ENCODE data around the gene PRTN3. TPM values are rescaled to one million over a fixed set of nuclear protein-coding genes. Genes with fewer than 3 reads are reported as not detected.

PRTN3 gene
- total RNA-seq, 1 experiment from 2014 or later: not detected

DNA sequence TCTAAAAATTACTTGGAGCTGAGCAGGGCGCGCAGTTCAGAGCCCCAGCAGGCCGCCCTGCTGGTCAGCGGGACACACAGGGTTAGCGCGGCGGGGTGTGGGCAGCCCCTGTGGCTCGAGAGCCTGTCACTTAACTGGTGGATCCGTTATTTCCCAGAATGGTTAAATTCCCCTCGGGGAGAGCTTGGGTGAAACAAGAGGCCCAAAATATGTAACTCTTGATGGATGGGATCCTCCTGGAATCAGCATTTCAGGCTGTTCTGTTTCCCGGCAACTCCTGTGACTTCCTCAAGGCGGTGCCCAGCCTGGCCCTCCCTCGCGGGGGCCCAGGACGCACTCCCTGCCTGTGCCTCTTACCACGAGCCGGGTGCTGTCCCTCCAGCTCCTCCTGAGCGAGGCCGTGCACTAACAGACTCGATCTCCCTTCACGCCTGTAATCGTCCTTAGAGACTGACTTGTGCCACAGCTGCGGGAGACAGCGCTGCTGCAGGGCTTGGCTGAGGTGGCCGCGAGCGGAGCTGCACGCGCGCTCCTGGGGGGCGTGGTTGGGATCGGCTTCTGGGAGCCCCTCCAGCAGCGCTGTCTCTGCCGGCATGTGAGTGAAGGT, 33.9 kb upstream of the PRTN3 start:
- no TSS peak for BruUV-seq (replicated peaks)
- H3K4me1 ChIP-seq (replicated peaks; ENCODE audit: insufficient read depth): no peaks in the 10 kb centered on the region
- no peaks in the 10 kb centered on the region for H3K9me3 ChIP-seq (ENCODE audit: insufficient read depth, low read depth)
- no peak for DNase-seq
- CTCF ChIA-PET: no interaction called here
- H3K9me2 ChIP-seq (ENCODE audit: insufficient read depth): no peaks in the 10 kb centered on the region
- no peak overlapping the region for H3K4me2 ChIP-seq
- H2AFZ ChIP-seq: no peak overlapping the region
- POLR2A ChIA-PET (ENCODE audit: unreplicated experiment): no interaction called here
- H3F3A ChIP-seq (ENCODE audit: insufficient read depth, low read depth): peaks cover 55% of the 10 kb centered on the region
- H4K20me1 ChIP-seq (ENCODE audit: insufficient read depth): peaks cover 97% of the 10 kb centered on the region
- H3K79me2 ChIP-seq (ENCODE audit: low read depth): peaks cover 71% of the 10 kb centered on the region
- no peak overlapping the region for H3K27ac ChIP-seq
- no peaks in the 10 kb centered on the region for H3K27me3 ChIP-seq (ENCODE audit: insufficient read depth, low read depth)
- H3K4me3 ChIP-seq: no peak overlapping the region
- intact Hi-C loops (cut with micrococcal nuclease; ENCODE audit: unreplicated experiment): no loop called here
- H3K36me3 ChIP-seq (ENCODE audit: low read depth): peaks cover 34% of the 10 kb centered on the region
- TF ChIP-seq EZH2 (IDR thresholded peaks at IDR 0.05; ENCODE audit: low read depth): no peak
- TF ChIP-seq, protein P1, sequence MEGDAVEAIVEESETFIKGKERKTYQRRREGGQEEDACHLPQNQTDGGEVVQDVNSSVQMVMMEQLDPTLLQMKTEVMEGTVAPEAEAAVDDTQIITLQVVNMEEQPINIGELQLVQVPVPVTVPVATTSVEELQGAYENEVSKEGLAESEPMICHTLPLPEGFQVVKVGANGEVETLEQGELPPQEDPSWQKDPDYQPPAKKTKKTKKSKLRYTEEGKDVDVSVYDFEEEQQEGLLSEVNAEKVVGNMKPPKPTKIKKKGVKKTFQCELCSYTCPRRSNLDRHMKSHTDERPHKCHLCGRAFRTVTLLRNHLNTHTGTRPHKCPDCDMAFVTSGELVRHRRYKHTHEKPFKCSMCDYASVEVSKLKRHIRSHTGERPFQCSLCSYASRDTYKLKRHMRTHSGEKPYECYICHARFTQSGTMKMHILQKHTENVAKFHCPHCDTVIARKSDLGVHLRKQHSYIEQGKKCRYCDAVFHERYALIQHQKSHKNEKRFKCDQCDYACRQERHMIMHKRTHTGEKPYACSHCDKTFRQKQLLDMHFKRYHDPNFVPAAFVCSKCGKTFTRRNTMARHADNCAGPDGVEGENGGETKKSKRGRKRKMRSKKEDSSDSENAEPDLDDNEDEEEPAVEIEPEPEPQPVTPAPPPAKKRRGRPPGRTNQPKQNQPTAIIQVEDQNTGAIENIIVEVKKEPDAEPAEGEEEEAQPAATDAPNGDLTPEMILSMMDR (conservative IDR thresholded peaks at IDR 0.05): no peak

- no TSS peak for BruUV-seq (replicated peaks)
- H3K79me2 ChIP-seq (ENCODE audit: low read depth): peaks cover 62% of the 10 kb centered on the region
- TF ChIP-seq EZH2 (IDR thresholded peaks at IDR 0.05; ENCODE audit: low read depth): no peak
- TF ChIP-seq, protein P1 (conservative IDR thresholded peaks at IDR 0.05): no peak
- no peaks in the 10 kb centered on the region for H3K9me2 ChIP-seq (ENCODE audit: insufficient read depth)
- intact Hi-C loops (cut with micrococcal nuclease; ENCODE audit: unreplicated experiment): no loop called here
- no peaks in the 10 kb centered on the region for H3K4me1 ChIP-seq (replicated peaks; ENCODE audit: insufficient read depth)
- ChIA-PET CTCF (interaction anchor here (0.7 kb wide), 1 partner anchor 81 kb away, joined by 3 read pairs; no protein-coding TSS in a partner anchor), POLR2A (ENCODE audit: unreplicated experiment) (no interaction called here)
- peaks cover 50% of the 10 kb centered on the region for H3F3A ChIP-seq (ENCODE audit: insufficient read depth, low read depth)
- no peak overlapping the region for H3K27ac ChIP-seq
- no peak overlapping the region for H3K4me3 ChIP-seq
- no peak overlapping the region for H3K4me2 ChIP-seq
- H4K20me1 ChIP-seq (ENCODE audit: insufficient read depth): peaks cover 88% of the 10 kb centered on the region
- H3K27me3 ChIP-seq (ENCODE audit: insufficient read depth, low read depth): no peaks in the 10 kb centered on the region
- H3K36me3 ChIP-seq (ENCODE audit: low read depth): peaks cover 29% of the 10 kb centered on the region
- no peak overlapping the region for H2AFZ ChIP-seq
- H3K9me3 ChIP-seq (ENCODE audit: insufficient read depth, low read depth): no peaks in the 10 kb centered on the region
- no peak for DNase-seq
Measured at GRCh38 chr19:807627-808422, 33.0 kb upstream of the PRTN3 start.

DNA sequence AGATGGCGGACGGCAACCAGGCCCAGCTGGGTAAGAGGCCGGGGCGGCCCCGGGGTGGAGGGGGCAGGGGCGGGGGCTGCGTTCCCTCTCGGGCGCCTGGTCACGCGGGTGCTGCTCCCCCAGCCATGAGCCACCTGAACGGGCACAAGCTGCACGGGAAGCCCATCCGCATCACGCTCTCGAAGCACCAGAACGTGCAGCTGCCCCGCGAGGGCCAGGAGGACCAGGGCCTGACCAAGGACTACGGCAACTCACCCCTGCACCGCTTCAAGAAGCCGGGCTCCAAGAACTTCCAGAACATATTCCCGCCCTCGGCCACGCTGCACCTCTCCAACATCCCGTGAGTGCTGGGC, 32.4 kb upstream of the PRTN3 start:
- H3K79me2 ChIP-seq (ENCODE audit: low read depth): peaks cover 56% of the 10 kb centered on the region

More for the DNA sequence above, 32.4 kb upstream of the PRTN3 start:
- intact Hi-C loops (cut with micrococcal nuclease; ENCODE audit: unreplicated experiment): no loop called here
- Histone ChIP-seq H3F3A (ENCODE audit: insufficient read depth, low read depth) (peaks cover 50% of the 10 kb centered on the region), H3K27ac (no peak overlapping the region), H3K4me2 (no peak overlapping the region), H3K4me3 (no peak overlapping the region), H3K4me1 (replicated peaks; ENCODE audit: insufficient read depth) (no peaks in the 10 kb centered on the region), H4K20me1 (ENCODE audit: insufficient read depth) (peaks cover 82% of the 10 kb centered on the region), H3K9me2 (ENCODE audit: insufficient read depth) (no peaks in the 10 kb centered on the region), H3K27me3 (ENCODE audit: insufficient read depth, low read depth) (no peaks in the 10 kb centered on the region), H3K9me3 (ENCODE audit: insufficient read depth, low read depth) (no peaks in the 10 kb centered on the region), H3K36me3 (ENCODE audit: low read depth) (peaks cover 23% of the 10 kb centered on the region), H2AFZ (no peak overlapping the region)
- POLR2A ChIA-PET (ENCODE audit: unreplicated experiment): no interaction called here
- DNase-seq: no peak
- no peak for TF ChIP-seq EZH2 (IDR thresholded peaks at IDR 0.05; ENCODE audit: low read depth)
- TF ChIP-seq, protein P1 (conservative IDR thresholded peaks at IDR 0.05): no peak
- CTCF ChIA-PET: interaction anchor here (0.7 kb wide), 1 partner anchor 80 kb away, joined by 3 read pairs; no protein-coding TSS in a partner anchor
- no TSS peak for BruUV-seq (replicated peaks)
